Measurements from ENCODE around the gene TMEM184C.

Gene TMEM184C

DNA sequence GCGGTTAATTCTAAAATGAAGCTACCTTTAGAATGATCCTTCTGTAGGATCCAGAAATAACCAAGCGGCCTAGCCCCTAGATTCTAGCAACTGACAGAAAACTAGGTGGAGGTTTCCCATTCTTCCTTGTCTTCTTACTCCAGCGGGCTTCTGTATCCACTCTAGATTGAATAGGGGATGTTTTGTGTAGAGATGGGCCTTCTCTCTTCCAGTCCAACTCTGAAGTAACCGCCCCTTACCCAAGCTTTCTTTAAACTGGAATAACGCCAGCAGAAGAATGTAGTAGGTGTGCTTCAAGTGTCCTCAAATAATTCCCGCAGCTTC lies 386 bp upstream of the TMEM184C start:
- H3K4me3 ChIP-seq (replicated peaks; ENCODE audit: low read depth, low read length) = peak overlapping the region; percentile 69
- DNase-seq (ENCODE audit: extremely low read depth, low read depth) = no peak
- TF ChIP-seq, protein P1, sequence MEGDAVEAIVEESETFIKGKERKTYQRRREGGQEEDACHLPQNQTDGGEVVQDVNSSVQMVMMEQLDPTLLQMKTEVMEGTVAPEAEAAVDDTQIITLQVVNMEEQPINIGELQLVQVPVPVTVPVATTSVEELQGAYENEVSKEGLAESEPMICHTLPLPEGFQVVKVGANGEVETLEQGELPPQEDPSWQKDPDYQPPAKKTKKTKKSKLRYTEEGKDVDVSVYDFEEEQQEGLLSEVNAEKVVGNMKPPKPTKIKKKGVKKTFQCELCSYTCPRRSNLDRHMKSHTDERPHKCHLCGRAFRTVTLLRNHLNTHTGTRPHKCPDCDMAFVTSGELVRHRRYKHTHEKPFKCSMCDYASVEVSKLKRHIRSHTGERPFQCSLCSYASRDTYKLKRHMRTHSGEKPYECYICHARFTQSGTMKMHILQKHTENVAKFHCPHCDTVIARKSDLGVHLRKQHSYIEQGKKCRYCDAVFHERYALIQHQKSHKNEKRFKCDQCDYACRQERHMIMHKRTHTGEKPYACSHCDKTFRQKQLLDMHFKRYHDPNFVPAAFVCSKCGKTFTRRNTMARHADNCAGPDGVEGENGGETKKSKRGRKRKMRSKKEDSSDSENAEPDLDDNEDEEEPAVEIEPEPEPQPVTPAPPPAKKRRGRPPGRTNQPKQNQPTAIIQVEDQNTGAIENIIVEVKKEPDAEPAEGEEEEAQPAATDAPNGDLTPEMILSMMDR (IDR thresholded peaks at IDR 0.05; ENCODE audit: low read depth, low read length, missing control alignments) = no peak

DNA sequence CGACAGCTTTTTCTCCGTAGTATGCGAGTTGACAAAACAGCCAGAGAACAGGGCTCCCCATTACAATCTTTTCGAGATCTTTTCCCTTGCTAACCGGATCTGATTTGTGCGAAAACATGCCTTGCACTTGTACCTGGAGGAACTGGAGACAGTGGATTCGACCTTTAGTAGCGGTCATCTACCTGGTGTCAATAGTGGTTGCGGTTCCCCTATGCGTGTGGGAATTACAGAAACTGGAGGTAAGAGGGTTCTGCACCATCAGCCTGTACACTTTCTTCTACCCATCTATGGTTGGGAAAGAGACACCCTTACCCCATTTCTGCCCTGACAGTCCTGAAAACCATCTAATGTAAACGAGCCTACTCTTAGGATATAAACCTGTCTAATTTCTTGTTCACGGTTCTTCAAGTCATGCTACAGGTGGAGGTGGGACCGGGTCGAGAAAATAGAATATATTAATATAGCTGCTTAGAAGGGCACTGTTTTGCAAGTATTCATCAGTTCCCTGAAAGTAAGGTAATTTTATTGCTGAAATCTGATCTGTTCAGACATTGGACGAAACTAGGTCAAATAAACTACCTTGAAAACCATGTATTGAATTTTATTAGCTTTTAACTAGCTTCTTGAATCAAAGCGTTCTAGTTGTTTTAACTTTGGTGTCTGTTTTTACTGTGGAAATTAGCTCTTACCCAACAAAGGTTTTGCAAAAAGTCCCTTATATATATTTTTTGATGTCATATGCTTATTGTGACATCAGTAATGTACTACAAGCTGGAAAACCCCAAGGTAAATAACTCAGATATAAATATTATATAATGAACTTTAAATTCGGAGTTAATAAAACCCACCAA lies 869 bp downstream of the TMEM184C start:
- TF ChIP-seq, protein P1 (IDR thresholded peaks at IDR 0.05; ENCODE audit: low read depth, low read length, missing control alignments) = no peak
- H3K4me3 ChIP-seq (replicated peaks; ENCODE audit: low read depth, low read length) = peak overlapping the region; percentile 69
- no peak for DNase-seq (ENCODE audit: extremely low read depth, low read depth)

DNA sequence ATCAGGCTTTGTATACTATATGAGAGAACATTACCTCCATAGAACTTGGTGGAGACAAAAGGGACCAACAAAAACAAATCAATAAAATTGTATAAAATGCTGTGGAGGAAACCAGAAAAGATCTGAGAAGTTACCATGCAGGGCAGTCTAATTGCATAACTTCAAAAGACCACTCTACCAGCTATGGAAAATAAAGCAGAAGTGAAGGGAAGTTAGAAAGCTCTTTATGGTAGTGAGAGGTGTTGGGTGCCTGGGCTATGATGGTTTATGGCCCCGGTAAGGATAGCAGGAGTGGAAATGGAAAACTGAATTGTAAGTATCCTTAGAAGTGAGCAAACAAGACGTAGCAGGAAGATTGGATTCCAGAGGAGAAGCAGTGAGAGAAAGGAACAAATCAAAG lies 3.1 kb downstream of the TMEM184C start:
- no peak overlapping the region for H3K4me3 ChIP-seq (replicated peaks; ENCODE audit: low read depth, low read length)
- TF ChIP-seq, protein P1 (IDR thresholded peaks at IDR 0.05; ENCODE audit: low read depth, low read length, missing control alignments) = no peak
- DNase-seq (ENCODE audit: extremely low read depth, low read depth) = no peak

DNA sequence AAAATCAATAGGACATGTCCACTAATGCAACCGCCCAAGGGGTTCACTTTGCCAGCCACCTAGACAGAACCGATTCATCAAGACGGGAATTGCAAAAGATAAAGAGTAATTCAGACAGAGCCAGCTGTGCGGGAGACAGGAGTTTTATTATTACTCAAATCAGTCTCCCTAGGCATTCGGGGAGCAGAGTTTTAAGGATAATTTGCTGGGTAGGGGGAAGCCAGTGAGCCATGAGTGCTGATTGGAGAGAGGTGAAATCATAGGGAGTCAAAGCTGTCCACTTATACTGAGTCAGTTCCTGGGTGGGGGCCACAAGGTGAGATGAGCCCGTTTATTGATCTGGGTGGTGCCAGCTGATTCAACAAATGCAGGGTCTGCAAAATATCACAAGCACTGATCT lies 8.5 kb downstream of the TMEM184C start:
- no peak overlapping the region for H3K4me3 ChIP-seq (replicated peaks; ENCODE audit: low read depth, low read length)
- no peak for DNase-seq (ENCODE audit: extremely low read depth, low read depth)
- TF ChIP-seq, protein P1 (IDR thresholded peaks at IDR 0.05; ENCODE audit: low read depth, low read length, missing control alignments) = no peak

DNA sequence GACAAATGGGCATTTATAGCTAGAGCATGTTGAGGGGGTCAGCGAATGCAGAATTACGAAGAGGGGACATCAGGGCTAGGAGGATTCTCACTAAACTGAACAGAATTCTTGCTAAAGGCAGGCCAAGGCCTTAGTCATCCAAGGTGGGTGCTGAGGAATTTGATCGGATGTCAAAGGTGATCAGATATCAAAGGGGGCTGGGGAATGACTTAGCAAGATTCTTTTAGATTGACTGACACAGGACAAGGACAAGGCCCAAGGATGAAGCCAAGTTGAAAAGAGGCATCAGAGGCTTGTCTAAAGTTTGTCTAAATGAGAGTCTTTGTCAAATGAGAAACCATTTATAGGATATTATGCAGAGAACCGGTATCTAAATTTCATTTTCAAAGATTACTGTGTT lies 9.7 kb downstream of the TMEM184C start:
- no peak overlapping the region for H3K4me3 ChIP-seq (replicated peaks; ENCODE audit: low read depth, low read length)
- DNase-seq (ENCODE audit: extremely low read depth, low read depth) = no peak
- TF ChIP-seq, protein P1 (IDR thresholded peaks at IDR 0.05; ENCODE audit: low read depth, low read length, missing control alignments) = no peak

DNA sequence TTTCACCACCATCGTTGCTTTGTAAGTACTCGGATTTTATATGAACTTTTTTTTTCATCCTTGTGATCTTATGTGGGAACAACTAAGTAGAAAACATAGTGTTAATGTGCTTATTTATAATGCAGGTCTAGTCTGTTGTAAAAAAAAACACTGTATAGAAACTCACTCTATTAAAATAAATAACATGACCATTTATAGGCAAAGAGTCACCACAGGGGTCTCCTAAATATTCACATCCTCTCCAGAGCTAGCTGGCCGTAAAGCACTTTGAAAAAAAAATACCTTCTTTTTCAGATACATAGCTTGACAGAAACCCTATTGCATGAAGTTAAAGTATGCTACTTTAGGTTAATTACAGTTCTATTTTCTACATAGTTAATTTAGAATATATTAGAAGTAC lies 11.2 kb downstream of the TMEM184C start:
- no peak for DNase-seq (ENCODE audit: extremely low read depth, low read depth)
- no peak overlapping the region for H3K4me3 ChIP-seq (replicated peaks; ENCODE audit: low read depth, low read length)
- TF ChIP-seq, protein P1 (IDR thresholded peaks at IDR 0.05; ENCODE audit: low read depth, low read length, missing control alignments) = no peak

Measured in HFF-Myc (cell line).